ACHN (cell line): ENCODE measurements around the gene FEV.
A peak's percentile ranks its signal among the peaks of the same experiment; 100 is the strongest.

Source experiments
- DNase-seq: peaks from one replicate; pipeline ENCODE4 v3.0.0-alpha.2; 2015
- in situ Hi-C: cut with HindIII; loops from 2 replicates; pipeline ENCODE4 v1.10.0; 2017; ENCODE audit warnings: low sequenced_read_pairs, low pct_ligation_motif_present, low pct_unique_long_range_greater_than_20kb

Gene FEV

DNA sequence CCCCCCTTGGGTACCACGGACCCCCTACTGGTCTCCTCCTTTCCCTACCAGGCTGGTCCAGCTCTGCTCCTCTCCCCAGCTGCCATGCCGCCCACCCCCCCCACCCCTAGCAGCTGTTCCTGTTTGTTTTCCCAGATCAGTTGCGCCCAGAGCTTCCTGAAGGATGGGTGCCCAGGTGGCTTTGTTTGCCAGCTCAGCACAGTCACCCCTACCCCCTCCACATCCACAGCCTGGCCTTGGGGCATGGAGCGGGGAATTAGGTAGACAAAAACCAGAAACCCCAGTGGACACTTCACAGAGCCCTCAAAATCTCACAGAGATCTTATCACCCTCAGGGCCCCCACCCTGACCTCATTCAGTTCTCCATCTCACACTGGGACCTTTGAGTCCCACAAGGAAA lies 12.0 kb upstream of the FEV start:
- no peak for DNase-seq
- in situ Hi-C loops = no loop called here

- peak; percentile 88 for DNase-seq
- in situ Hi-C loops = no loop called here
These were observed 11.2 kb upstream of the FEV start for GRCh38 chr2:218995972-218996711.

DNA sequence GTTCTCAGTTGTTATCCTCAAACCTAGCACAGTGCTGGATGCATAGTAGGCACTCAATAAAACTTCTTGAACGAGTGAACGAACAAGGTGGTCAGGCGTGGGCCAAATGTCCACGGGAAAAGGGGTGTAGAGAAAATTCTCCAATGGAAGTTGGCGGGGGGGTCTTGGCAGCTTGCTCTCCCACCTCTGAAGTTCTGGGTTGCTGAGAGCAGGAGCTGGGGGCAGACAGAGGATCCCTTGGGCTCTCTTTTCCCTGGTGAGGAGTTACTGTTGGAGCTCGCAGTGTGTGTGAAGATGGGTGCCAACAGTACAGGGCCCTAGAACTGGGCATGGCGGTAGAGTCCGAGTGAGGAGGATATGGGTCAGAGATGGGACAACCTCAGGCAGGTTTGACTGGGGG lies 10.6 kb upstream of the FEV start:
- no peak for DNase-seq
- in situ Hi-C loops = no loop called here

DNA sequence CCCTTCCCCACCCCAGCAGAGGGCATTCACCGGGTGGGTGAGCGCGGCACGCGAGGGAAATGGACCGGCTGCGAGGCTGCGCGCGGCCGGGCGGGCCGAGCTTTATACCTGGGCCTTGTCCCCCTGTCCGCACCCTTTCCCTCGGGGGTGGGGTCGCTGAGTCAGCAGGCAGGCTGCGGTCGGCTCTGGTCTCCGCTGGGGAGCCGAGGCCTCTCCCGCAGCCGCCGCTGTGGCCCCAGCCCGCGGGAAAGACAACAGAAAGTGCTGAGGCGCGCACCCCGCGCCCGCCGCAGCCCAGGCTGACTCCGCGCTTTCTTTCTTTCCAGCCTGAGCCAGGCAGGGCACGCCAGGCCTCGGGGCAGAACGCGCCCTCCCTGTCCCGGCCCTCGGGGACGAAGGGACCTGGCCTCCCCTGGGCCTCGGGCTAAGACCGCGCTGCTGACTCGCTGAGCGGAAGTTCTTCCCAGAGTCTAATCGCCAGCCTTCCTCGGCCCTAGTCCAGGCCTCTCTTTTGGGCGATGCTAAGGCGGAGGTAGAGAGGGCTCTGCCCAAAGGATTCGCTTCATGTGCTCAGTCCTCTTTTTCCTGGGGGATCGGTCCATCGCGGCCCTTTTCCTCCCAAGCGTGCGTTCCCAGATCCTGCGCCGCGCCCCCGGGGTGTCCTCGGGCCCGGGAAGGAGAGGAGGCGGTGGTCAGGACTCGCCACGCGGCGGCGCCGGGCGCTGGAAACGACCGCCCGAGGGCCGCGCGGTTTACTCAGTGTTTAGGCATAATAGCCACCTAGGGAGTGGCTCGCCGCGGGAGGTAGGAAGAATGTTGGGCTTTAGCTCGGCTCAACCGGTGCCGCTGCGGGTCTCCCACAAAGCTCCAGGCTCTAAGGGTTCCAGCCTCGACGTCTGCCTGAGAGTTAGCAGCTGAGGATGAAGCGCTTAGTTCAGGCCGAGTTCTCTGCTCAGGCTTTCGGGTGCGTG lies 8.6 kb upstream of the FEV start, which contains the start of gene CRYBA2:
CRYBA2 (minus strand) TSS at position 78 of the 971 bp plus-strand sequence. CDS start 246 bp downstream, outside the sequence.
- in situ Hi-C loops = no loop called here

DNA sequence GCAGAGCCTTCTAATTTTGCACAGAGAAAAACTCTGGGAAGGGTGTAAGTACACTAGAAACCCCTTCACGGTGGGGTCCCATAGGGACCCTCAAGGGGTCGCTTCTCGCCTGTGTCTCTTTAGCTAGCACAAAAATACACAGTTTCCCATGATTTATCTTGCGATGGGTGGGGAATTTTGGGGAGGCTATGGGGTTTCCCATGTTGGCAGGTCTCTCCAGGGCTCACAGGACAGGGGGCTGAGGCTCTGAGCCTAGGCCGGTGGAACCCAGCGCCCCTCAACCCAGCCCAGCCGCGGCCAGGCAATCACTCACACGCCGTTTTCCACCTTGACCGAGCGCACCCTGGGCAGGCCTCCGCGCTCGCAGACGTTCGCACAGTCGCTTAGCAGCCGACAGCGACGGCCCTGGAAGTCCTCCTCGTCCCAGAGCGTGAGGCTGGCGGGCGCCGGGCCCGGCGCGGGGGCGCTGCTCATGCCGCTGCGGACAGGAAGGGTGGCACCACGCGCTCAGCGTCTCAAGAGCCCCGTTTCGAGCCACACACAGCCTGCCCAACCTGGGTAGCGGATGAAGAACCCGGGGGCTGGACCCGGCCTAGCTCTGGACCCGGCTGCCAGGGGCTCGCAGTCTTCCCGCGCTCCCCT lies 7.8 kb upstream of the FEV start:
- no peak for DNase-seq
- in situ Hi-C loops = no loop called here

More for the DNA sequence above, 8.6 kb upstream of the FEV start, which contains the start of gene CRYBA2:
- peak; percentile 21 for DNase-seq

DNA sequence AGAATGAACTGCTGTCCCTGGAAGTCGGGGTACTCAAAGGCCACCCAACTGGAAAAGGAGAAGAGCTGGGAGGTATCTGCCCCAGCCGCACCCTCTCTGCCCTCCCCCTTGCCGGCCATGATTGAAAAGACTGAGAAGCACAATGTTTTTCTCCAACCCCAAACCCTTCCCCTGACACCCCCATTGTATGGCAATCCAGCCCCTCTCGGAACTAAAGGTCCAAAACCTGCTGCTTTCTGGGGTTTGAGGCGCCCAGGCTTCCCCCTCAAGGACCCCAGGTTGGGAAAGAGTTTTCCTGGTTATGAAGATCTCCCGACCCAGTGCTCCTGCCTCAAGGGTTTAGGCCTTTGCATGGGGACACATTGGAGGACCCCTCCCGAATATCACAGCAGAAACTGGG lies 7.2 kb upstream of the FEV start:
- DNase-seq = no peak
- in situ Hi-C loops = no loop called here

DNA sequence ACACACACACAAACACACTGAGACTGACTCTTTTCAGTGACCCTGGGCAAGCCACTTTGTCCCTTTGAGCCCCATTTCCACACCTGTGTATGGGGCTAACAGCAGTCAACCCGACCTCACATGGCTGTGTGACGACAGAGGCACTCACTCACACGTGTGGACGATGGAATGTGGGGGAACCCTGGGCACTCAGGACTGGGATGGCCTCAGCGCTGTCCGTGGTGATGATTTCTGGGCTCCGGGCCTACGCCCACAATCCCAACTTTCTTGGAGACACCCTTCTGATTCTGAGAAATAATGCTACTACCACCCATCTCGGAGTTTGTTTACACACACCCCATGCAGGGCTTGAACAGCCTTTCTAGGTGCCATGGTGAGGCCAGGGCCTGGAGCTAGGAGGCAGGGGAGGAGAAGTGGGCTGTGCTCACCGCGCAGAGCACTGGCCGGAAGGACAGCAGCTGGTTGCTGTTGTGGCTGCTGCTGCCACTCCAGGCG lies 6.7 kb upstream of the FEV start:
- DNase-seq = peak; percentile 31
- in situ Hi-C loops = no loop called here

- in situ Hi-C loops = no loop called here
- DNase-seq = no peak
These were observed 5.6 kb upstream of the FEV start for GRCh38 chr2:218990612-218991011.

- DNase-seq = no peak
- in situ Hi-C loops = no loop called here
These were observed 5.1 kb upstream of the FEV start for GRCh38 chr2:218990052-218990451.

GRCh38 chr2:218988650-218989049 lies 3.7 kb upstream of the FEV start:
- in situ Hi-C loops = no loop called here
- no peak for DNase-seq

GRCh38 chr2:218988164-218988563 lies 3.2 kb upstream of the FEV start:
- in situ Hi-C loops = no loop called here
- DNase-seq = no peak

DNA sequence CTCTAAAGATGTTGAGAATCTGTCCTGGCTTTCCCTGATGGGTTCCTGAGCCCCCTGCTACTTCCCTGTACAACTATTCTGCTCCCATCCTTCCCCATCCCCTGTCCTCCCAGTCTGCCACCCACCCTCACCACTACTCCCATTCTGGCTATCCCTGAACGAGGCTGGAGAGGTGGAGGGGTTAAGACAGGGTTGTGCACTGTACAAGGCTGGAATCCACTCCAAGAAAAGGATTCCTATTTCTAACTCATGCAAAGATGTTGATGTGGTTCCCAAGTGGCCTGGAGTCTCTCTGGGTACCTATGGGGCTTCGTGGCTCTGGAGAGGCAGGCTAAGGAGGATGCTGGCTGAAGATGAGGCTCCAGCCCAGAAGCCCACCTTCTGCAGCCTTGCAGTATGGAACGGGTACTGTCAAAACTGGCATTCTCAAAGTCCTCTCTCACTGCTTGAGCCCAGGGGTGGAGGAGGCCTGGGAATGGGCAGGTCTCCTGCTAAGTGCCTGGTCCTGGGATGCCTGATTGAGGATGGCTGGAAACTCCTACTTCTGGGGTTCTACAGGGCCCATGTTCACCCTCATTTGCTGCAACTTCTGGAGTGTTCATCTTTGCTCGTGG lies 1.3 kb upstream of the FEV start:
- no peak for DNase-seq
- in situ Hi-C loops = no loop called here

GRCh38 chr2:218985325-218986091 lies 524 bp upstream of the FEV start:
- no peak for DNase-seq
- in situ Hi-C loops = no loop called here

DNA sequence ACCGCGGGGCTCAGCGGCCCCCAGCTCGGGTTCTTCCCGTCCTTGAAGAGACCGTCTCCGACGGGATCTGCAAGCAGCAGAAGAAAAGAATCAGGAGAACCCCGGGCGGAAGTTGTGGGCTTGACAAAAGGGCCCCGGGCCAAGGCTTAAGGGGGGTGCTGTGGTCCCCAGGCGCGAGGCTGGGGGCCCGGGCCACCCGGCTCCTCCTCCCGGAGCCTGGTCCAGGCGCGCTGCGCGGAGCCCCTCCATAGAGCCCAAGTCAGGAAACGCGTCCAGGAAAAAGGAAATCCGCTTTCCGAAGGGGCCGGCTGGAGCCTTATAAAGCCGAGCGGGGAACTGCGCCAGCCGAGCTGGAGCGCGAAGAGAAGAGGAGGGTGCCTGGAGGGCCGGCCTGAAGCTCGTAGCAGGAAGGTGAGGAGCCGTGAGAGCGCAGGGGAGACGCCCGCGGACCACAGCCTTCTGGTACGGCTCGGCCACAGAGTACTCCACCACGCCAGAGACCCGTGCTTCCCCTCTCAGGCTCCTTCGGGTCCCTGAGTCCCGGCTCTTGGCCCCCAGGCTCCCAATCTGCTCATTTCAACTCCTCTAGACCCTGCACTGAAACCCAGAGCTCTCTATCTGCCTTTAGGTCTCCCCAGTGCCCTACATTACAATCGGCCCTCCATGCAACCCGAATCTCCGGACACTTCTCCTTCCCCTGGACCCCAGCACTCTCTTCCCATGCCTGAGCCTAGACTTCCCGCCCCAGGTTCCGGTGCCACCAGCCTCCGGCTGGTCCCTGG lies 554 bp downstream of the FEV start:
- in situ Hi-C loops = no loop called here
- no peak for DNase-seq

GRCh38 chr2:218983934-218984238 lies 1.1 kb downstream of the FEV start:
- no peak for DNase-seq
- in situ Hi-C loops = no loop called here

GRCh38 chr2:218983263-218983933 lies 1.6 kb downstream of the FEV start:
- in situ Hi-C loops = no loop called here
- DNase-seq = no peak
